ENCODE data around the gene ADM2.

Gene ADM2

DNA sequence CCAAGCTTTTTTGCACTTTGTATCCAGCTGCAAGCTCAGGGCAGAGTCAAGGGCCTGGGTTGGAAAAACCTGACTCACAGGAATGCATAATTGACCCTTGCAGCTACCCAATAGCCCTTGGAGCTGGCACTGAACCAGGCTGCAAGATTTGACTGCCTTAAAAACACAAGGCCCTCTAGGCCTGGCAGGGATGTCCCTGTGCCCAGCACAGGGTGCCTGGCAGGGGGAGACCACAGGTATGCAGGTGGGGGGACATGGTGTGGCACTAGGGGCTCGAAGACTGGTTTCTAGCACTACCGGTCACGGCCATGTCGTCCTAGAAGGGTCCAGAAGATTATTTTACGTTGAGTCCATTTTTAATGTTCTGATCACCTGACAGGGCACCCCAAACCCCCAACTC lies 36.7 kb upstream of the ADM2 start:
- Histone ChIP-seq H3K79me1 (replicated peaks; ENCODE audit: low read length, poor library complexity, severe bottlenecking) (peaks cover 9% of the 10 kb centered on the region), H3K27ac (ENCODE audit: low read length, poor library complexity, severe bottlenecking) (peak overlapping the region; percentile 48), H3K4me2 (ENCODE audit: low read length, poor library complexity, severe bottlenecking) (no peak overlapping the region), H3K14ac (ENCODE audit: low read length in 2 of 2) (no peak overlapping the region), H2BK15ac (ENCODE audit: low read depth, poor library complexity, severe bottlenecking) (no peak overlapping the region), H3K18ac (ENCODE audit: low read depth in 1 of 2, low read length in 2 of 2) (no peak overlapping the region), H3K9me3 (ENCODE audit: control insufficient read depth, low read length) (no peaks in the 10 kb centered on the region), H2BK12ac (ENCODE audit: low read length in 2 of 2) (no peak overlapping the region), H3K4me3 (ENCODE audit: insufficient read depth in 1 of 2, low read depth in 1 of 2, low read length in 2 of 2) (no peak overlapping the region), H2AK5ac (ENCODE audit: low read length, severe bottlenecking) (no peak overlapping the region), H3K27me3 (ENCODE audit: control insufficient read depth in 1 of 2, insufficient read depth in 1 of 2, low read length in 2 of 2) (no peaks in the 10 kb centered on the region), H3K23ac (ENCODE audit: low read length in 2 of 2) (no peak overlapping the region), H4K8ac (ENCODE audit: low read length) (no peak overlapping the region), H2BK120ac (ENCODE audit: low read depth, low read length) (no peak overlapping the region), H3K4me1 (ENCODE audit: control insufficient read depth, insufficient read depth, low read depth, low read length) (peaks cover 21% of the 10 kb centered on the region), H2AFZ (ENCODE audit: low read depth, low read length) (no peak overlapping the region), H3K36me3 (ENCODE audit: control insufficient read depth in 1 of 2, insufficient read depth in 2 of 2, low read depth in 1 of 2, low read length in 2 of 2) (peaks cover 72 to 86% of the 10 kb centered on the region in 2 experiments), H4K91ac (ENCODE audit: low read length) (no peak overlapping the region), H3K9ac (ENCODE audit: low read length) (peak overlapping the region; percentile 30), H3K4ac (ENCODE audit: low read depth in 1 of 2, low read length in 2 of 2) (no peak overlapping the region), H2BK5ac (ENCODE audit: low read depth, low read length, poor library complexity, severe bottlenecking) (no peak overlapping the region)
- peak; percentile 73 for DNase-seq
- 96% methylated on average over 5 of the region's 5 CpGs for WGBS

DNA sequence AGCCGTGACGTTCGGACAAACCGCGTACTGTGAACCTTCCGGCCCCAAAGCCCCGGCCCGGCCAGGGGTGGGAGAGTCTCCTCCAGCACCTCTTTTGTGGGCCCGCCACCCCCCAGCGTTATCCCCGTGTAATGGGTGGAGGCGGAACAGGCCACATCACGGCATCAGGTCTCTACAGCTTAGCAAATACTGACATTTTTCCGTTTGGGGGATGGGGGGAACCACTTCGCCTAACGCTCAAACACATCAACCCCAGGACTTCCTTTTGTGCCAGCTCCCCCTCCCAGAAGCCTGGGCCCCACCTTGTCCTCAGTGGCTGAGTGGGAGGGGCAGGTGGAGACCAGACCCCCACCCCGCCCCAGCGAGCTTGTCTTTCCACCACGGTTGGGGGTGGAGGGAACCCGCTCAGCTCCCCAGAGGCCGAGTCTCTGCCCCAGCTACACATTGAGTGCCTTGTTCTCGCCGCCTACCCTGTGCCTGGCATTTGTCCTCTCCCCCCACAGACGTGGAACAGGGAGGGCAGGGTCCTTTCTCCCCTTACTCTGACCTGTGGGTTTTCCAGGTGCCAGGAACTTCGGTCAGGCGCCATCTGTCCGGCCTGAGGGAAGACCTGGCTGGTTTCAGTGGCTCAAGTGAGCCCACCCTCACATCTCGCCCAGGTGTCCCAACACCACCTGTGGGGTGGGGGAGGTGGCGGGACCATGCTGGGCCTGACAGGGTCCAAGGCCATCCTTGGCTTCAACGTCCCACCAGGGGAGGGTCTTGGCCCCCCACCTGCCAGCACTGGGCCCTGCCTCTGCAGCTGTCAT lies 36.1 kb upstream of the ADM2 start:
- H3K14ac ChIP-seq (ENCODE audit: low read length in 2 of 2) = no peak overlapping the region
- no peaks in the 10 kb centered on the region for H3K9me3 ChIP-seq (ENCODE audit: control insufficient read depth, low read length)
- no peak overlapping the region for H3K4ac ChIP-seq (ENCODE audit: low read depth in 1 of 2, low read length in 2 of 2)
- H3K4me2 ChIP-seq (ENCODE audit: low read length, poor library complexity, severe bottlenecking) = no peak overlapping the region
- peaks cover 21% of the 10 kb centered on the region for H3K4me1 ChIP-seq (ENCODE audit: control insufficient read depth, insufficient read depth, low read depth, low read length)
- WGBS = 88% methylated on average over 27 of the region's 30 CpGs
- H4K91ac ChIP-seq (ENCODE audit: low read length) = no peak overlapping the region
- H3K18ac ChIP-seq (ENCODE audit: low read depth in 1 of 2, low read length in 2 of 2) = no peak overlapping the region
- H3K27me3 ChIP-seq (ENCODE audit: control insufficient read depth in 1 of 2, insufficient read depth in 1 of 2, low read length in 2 of 2) = no peaks in the 10 kb centered on the region
- H2AFZ ChIP-seq (ENCODE audit: low read depth, low read length) = no peak overlapping the region
- no peak for DNase-seq
- H2AK5ac ChIP-seq (ENCODE audit: low read length, severe bottlenecking) = no peak overlapping the region
- no peak overlapping the region for H3K4me3 ChIP-seq (ENCODE audit: insufficient read depth in 1 of 2, low read depth in 1 of 2, low read length in 2 of 2)
- H3K27ac ChIP-seq (ENCODE audit: low read length, poor library complexity, severe bottlenecking) = no peak overlapping the region
- peak overlapping the region; percentile 4 for H4K8ac ChIP-seq (ENCODE audit: low read length)
- H2BK120ac ChIP-seq (ENCODE audit: low read depth, low read length) = no peak overlapping the region
- no peak overlapping the region for H3K23ac ChIP-seq (ENCODE audit: low read length in 2 of 2)
- H2BK15ac ChIP-seq (ENCODE audit: low read depth, poor library complexity, severe bottlenecking) = no peak overlapping the region
- H3K36me3 ChIP-seq (ENCODE audit: control insufficient read depth in 1 of 2, insufficient read depth in 2 of 2, low read depth in 1 of 2, low read length in 2 of 2) = peaks cover 70 to 85% of the 10 kb centered on the region in 2 experiments
- H3K79me1 ChIP-seq (replicated peaks; ENCODE audit: low read length, poor library complexity, severe bottlenecking) = peaks cover 9% of the 10 kb centered on the region
- H2BK12ac ChIP-seq (ENCODE audit: low read length in 2 of 2) = no peak overlapping the region
- H3K9ac ChIP-seq (ENCODE audit: low read length) = peak overlapping the region; percentile 30
- H2BK5ac ChIP-seq (ENCODE audit: low read depth, low read length, poor library complexity, severe bottlenecking) = no peak overlapping the region

DNA sequence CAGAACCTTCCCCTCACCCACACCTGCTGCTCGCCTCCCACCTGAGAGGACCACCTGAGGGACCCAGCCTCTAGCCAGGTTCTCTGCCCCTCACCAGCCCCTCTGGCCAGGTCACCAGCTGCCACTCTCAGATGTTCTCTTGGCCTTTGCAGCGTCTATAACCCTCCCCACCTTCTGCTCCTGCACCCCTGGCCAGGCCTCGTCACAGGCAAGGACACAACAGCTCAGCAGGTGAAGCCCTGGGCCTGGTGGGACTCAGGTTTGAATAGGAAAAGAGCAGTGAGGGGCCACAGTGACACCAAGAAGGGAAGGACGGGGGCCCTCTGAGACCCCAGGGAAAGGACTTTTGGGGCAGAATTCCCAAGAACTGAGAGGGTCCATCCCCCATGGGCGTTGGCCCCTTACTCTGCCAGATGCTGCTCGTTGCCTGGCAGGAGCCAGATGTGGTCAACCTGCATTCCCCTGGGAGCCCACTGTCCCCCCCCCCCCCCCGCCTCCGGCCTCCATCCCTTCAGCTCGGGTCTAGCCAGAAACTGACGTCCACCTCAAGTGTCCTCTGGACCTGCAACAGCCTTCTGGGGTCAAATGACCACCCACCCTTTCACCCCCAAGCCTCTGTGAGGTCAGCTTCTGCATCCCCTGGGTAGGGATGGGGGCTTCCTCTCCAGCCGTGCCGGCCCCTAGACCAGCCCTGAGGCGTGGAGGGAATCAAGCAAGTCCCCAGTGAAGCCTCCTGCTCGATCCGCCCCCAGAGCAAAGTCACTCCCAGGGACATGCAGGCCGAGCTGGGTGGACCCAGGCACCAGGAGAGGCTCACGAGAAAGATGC lies 35.2 kb upstream of the ADM2 start:
- H3K9ac ChIP-seq (ENCODE audit: low read length) = no peak overlapping the region
- no peak overlapping the region for H3K18ac ChIP-seq (ENCODE audit: low read depth in 1 of 2, low read length in 2 of 2)
- no peak overlapping the region for H2AFZ ChIP-seq (ENCODE audit: low read depth, low read length)
- H3K79me1 ChIP-seq (replicated peaks; ENCODE audit: low read length, poor library complexity, severe bottlenecking) = peaks cover 9% of the 10 kb centered on the region
- H3K4me2 ChIP-seq (ENCODE audit: low read length, poor library complexity, severe bottlenecking) = no peak overlapping the region
- H3K27ac ChIP-seq (ENCODE audit: low read length, poor library complexity, severe bottlenecking) = no peak overlapping the region
- no peak for DNase-seq
- H4K8ac ChIP-seq (ENCODE audit: low read length) = peak overlapping the region; percentile 12
- H3K4me1 ChIP-seq (ENCODE audit: control insufficient read depth, insufficient read depth, low read depth, low read length) = peaks cover 21% of the 10 kb centered on the region
- H3K9me3 ChIP-seq (ENCODE audit: control insufficient read depth, low read length) = no peaks in the 10 kb centered on the region
- H2BK120ac ChIP-seq (ENCODE audit: low read depth, low read length) = no peak overlapping the region
- 93% methylated on average over 15 of the region's 17 CpGs for WGBS
- no peak overlapping the region for H3K4me3 ChIP-seq (ENCODE audit: insufficient read depth in 1 of 2, low read depth in 1 of 2, low read length in 2 of 2)
- H3K23ac ChIP-seq (ENCODE audit: low read length in 2 of 2) = no peak overlapping the region
- H2BK12ac ChIP-seq (ENCODE audit: low read length in 2 of 2) = no peak overlapping the region
- no peaks in the 10 kb centered on the region for H3K27me3 ChIP-seq (ENCODE audit: control insufficient read depth in 1 of 2, insufficient read depth in 1 of 2, low read length in 2 of 2)
- peaks cover 70 to 76% of the 10 kb centered on the region in 2 experiments for H3K36me3 ChIP-seq (ENCODE audit: control insufficient read depth in 1 of 2, insufficient read depth in 2 of 2, low read depth in 1 of 2, low read length in 2 of 2)
- H4K91ac ChIP-seq (ENCODE audit: low read length) = no peak overlapping the region
- H2BK15ac ChIP-seq (ENCODE audit: low read depth, poor library complexity, severe bottlenecking) = no peak overlapping the region
- no peak overlapping the region for H2BK5ac ChIP-seq (ENCODE audit: low read depth, low read length, poor library complexity, severe bottlenecking)
- no peak overlapping the region for H2AK5ac ChIP-seq (ENCODE audit: low read length, severe bottlenecking)
- H3K14ac ChIP-seq (ENCODE audit: low read length in 2 of 2) = no peak overlapping the region
- no peak overlapping the region for H3K4ac ChIP-seq (ENCODE audit: low read depth in 1 of 2, low read length in 2 of 2)

Measured in mesenchymal stem cell (in vitro differentiated cells and primary cell).